ENCODE data around the gene PGAP6.
"Not testable (repeated sequence)": the region's sequence is repeated elsewhere in the genome, so short reads cannot be mapped to it uniquely, and the experiment has no call there.

Gene PGAP6

DNA sequence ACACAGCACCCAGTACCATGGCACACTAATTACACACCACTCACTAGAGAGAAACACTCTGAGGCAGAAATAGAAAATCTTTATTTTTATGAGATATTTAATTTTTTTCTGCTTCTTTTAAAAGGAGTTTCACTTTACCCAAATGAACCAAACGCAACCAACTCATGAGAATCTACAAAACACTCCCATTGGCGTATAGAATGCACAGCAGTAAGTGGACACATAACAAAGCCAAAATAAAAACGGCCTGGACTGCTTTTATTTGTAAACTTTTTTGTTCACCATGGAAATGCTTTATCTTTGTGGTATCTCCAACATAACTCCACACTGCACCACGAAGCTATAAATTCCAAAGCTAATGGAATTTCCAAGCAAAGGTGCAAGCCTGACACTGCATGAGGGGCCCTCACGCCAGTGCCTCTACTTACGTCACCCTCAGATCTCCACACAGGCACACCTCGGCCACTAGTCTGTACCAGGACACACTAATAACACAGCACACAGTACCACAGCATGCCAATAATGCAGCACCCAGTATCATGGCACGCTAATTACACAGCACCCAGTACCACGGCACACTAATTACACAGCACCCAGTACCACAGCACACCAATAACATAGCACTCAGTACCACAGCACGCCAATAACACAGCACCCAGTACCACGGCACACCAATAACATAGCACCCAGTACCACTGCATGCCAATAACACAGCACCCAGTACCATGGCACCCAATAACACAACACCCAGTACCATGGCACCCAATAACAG, 46.7 kb downstream of the PGAP6 start:
- no CpG with 5 or more reads among the region's 11 CpGs for WGBS (ENCODE audit: insufficient coverage, insufficient read length)
- H3K4me3 ChIP-seq (ENCODE audit: low read length); H3K36me3 ChIP-seq (ENCODE audit: control insufficient read depth, insufficient read depth, low read length); H3K4me1 ChIP-seq (ENCODE audit: control insufficient read depth, insufficient read depth, low read length); H3K27me3 ChIP-seq (ENCODE audit: control insufficient read depth, insufficient read depth, low read length); DNase-seq (ENCODE audit: low read depth, low spot score); H3K27ac ChIP-seq (ENCODE audit: low read length); H3K9me3 ChIP-seq (ENCODE audit: control insufficient read depth, insufficient read depth, low read length): not testable (repeated sequence)

DNA sequence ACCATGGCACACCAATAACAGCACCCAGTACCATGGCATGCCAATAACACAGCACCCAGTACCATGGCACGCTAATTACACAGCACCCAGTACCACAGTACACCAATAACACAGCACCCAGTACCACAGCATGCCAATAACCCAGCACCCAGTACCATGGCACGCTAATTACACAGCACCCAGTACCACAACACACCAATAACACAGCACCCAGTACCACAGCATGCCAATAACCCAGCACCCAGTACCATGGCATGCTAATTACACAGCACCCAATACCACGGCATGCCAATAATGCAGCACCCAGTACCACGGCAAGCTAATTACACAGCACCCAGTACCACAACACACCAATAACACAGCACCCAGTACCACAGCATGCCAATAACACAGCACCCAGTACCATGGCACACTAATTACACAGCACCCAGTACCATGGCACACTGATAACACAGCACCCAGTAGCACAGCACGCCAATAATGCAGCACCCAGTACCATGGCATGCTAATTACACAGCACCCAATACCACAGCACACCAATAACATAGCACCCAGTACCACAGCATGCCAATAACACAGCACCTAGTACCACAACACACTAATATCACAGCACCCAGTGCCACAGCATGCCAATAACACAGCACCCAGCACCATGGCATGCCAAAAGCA, 47.5 kb downstream of the PGAP6 start:
- WGBS (ENCODE audit: insufficient coverage, insufficient read length) = no CpG with 5 or more reads among the region's 5 CpGs
- not testable (repeated sequence) for H3K27me3 ChIP-seq (ENCODE audit: control insufficient read depth, insufficient read depth, low read length); H3K36me3 ChIP-seq (ENCODE audit: control insufficient read depth, insufficient read depth, low read length); H3K9me3 ChIP-seq (ENCODE audit: control insufficient read depth, insufficient read depth, low read length); DNase-seq (ENCODE audit: low read depth, low spot score); H3K4me1 ChIP-seq (ENCODE audit: control insufficient read depth, insufficient read depth, low read length); H3K4me3 ChIP-seq (ENCODE audit: low read length); H3K27ac ChIP-seq (ENCODE audit: low read length)

DNA sequence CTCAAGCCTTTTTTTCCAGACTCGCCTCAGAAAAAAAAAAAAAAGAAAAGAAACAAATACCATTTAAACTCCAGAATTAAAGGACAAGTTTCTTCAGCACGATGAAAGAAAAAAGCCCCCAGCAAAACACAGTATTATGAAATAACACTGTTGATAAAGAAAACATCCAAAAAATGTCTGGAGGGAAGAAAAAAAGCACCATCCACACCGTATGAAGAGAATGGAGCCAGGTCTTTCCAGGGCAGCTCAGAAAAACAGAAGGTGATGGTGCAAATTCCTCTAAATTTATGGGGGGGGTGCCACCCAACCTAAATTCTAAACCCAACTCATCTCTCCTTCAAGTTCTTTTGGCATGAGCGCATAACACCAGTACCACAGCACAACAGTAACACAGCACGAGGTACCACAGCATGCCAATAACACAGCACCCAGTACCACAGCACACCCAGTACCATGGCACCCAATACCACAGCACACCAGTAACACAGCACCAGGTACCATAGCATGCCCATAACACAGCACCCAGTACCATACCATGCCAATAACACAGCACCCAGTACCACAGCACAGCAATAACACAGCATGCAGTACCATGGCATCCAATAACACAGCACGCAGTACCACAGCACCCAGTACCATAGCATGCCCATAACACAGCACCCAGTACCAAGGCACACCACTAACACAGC, 48.2 kb downstream of the PGAP6 start:
- no peaks in the 10 kb centered on the region for H3K4me1 ChIP-seq (ENCODE audit: control insufficient read depth, insufficient read depth, low read length)

DNA sequence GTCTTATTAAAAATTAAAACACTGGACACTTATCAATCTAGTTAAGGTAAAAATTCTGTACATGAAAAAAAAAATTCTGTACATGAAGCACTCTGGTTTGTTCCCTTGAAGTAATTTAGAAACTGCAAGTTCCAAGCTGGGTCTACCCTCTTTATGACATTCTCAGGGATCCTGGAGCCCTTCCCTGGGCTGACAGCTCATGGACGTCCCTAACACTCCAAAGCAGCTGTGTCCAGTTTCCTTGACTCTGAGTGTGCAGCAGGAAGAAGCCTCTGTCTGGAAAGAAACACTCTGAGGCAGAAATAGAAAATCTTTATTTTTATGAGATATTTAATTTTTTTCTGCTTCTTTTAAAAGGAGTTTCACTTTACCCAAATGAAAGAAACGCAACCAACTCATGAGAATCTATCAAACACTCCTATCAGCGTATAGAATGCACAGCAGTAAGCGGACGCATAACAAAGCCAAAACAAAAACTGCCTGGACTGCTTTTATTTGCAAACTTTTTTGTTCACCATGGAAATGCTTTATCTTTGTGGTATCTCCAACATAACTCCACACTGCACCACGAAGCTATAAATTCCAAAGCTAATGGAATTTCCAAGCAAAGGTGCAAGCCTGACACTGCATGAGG, 50.5 kb downstream of the PGAP6 start:
- not testable (repeated sequence) for DNase-seq (ENCODE audit: low read depth, low spot score); H3K9me3 ChIP-seq (ENCODE audit: control insufficient read depth, insufficient read depth, low read length); H3K27me3 ChIP-seq (ENCODE audit: control insufficient read depth, insufficient read depth, low read length); H3K4me1 ChIP-seq (ENCODE audit: control insufficient read depth, insufficient read depth, low read length); H3K4me3 ChIP-seq (ENCODE audit: low read length); H3K36me3 ChIP-seq (ENCODE audit: control insufficient read depth, insufficient read depth, low read length); H3K27ac ChIP-seq (ENCODE audit: low read length)
- no CpG with 5 or more reads among the region's 6 CpGs for WGBS (ENCODE audit: insufficient coverage, insufficient read length)

More for the DNA sequence above, 48.2 kb downstream of the PGAP6 start:
- no peak for DNase-seq (ENCODE audit: low read depth, low spot score)
- H3K36me3 ChIP-seq (ENCODE audit: control insufficient read depth, insufficient read depth, low read length) = peaks cover 3% of the 10 kb centered on the region; the same call in 1 of the 2 replicates
- no peak overlapping the region for H3K27ac ChIP-seq (ENCODE audit: low read length)
- no peaks in the 10 kb centered on the region for H3K9me3 ChIP-seq (ENCODE audit: control insufficient read depth, insufficient read depth, low read length)
- H3K4me3 ChIP-seq (ENCODE audit: low read length) = no peak overlapping the region
- H3K27me3 ChIP-seq (ENCODE audit: control insufficient read depth, insufficient read depth, low read length) = no peaks in the 10 kb centered on the region
- WGBS (ENCODE audit: insufficient coverage, insufficient read length) = no CpG with 5 or more reads among the region's 6 CpGs

DNA sequence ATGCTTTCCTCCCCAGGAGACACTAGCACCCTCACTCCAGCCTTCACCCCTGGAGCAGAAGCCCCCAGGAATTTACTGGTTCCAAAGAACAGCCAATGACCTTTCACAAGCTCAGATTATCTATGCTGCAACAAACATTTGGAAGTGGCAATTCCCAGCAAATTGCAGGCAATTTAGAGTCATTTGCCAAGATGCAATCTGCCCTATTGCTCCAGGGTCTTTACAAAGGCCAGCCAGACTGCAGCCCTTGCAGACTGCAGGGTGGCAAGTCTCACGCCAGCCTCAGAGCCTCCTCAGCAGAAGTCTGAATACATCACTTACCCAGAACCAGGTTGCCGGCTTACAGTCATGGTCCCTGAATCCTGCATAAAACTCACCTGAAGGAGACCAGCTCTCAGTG, 51.0 kb downstream of the PGAP6 start:
- no peaks in the 10 kb centered on the region for H3K27me3 ChIP-seq (ENCODE audit: control insufficient read depth, insufficient read depth, low read length)
- H3K9me3 ChIP-seq (ENCODE audit: control insufficient read depth, insufficient read depth, low read length) = no peaks in the 10 kb centered on the region
- no peak overlapping the region for H3K27ac ChIP-seq (ENCODE audit: low read length)
- H3K4me3 ChIP-seq (ENCODE audit: low read length) = no peak overlapping the region
- H3K4me1 ChIP-seq (ENCODE audit: control insufficient read depth, insufficient read depth, low read length) = no peaks in the 10 kb centered on the region
- WGBS (ENCODE audit: insufficient coverage, insufficient read length) = no CpG with 5 or more reads among the region's 2 CpGs
- no peaks in the 10 kb centered on the region for H3K36me3 ChIP-seq (ENCODE audit: control insufficient read depth, insufficient read depth, low read length)
- DNase-seq (ENCODE audit: low read depth, low spot score) = no peak

DNA sequence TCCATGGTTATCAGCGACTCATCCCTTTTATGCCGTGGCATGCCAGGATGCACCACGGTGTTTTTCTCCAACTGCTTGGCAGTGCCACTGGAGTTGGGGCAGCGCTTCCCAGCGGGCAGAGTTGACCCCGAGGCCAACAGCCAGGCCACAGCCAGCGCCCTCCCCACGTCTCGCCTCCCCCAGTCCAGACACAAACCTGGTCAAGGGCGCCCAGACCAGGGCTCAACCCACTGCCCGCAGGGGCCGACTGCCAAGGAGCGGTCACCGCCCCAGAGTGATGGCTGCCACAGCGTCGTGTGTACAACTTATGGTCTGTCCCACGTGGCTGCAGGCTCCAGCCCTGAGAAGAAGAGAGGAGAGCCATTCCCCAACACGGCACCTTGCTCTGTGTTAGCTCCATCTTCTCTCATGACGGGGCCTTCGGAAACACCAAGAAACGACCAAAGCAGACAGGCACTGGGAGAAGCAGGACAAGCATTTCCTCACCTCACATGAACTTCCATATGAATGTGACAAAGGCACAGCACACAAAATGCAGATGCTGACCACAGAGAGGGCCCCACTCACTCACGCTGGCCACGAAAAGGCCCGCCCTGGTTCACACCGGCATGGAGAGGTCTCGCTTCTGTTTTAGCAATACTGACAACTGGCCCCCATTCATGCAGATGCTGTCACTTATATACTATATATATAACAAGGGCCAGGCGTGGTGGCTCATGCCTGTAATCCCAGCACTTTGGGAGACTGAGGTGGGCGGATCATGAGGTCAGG, 56.2 kb downstream of the PGAP6 start:
- Histone ChIP-seq H3K27me3 (ENCODE audit: control insufficient read depth, insufficient read depth, low read length) (no peaks in the 10 kb centered on the region), H3K4me1 (ENCODE audit: control insufficient read depth, insufficient read depth, low read length) (no peaks in the 10 kb centered on the region), H3K36me3 (ENCODE audit: control insufficient read depth, insufficient read depth, low read length) (no peaks in the 10 kb centered on the region), H3K9me3 (ENCODE audit: control insufficient read depth, insufficient read depth, low read length) (no peaks in the 10 kb centered on the region), H3K4me3 (ENCODE audit: low read length) (no peak overlapping the region), H3K27ac (ENCODE audit: low read length) (no peak overlapping the region)
- no CpG with 5 or more reads among the region's 28 CpGs for WGBS (ENCODE audit: insufficient coverage, insufficient read length)
- no peak for DNase-seq (ENCODE audit: low read depth, low spot score)

DNA sequence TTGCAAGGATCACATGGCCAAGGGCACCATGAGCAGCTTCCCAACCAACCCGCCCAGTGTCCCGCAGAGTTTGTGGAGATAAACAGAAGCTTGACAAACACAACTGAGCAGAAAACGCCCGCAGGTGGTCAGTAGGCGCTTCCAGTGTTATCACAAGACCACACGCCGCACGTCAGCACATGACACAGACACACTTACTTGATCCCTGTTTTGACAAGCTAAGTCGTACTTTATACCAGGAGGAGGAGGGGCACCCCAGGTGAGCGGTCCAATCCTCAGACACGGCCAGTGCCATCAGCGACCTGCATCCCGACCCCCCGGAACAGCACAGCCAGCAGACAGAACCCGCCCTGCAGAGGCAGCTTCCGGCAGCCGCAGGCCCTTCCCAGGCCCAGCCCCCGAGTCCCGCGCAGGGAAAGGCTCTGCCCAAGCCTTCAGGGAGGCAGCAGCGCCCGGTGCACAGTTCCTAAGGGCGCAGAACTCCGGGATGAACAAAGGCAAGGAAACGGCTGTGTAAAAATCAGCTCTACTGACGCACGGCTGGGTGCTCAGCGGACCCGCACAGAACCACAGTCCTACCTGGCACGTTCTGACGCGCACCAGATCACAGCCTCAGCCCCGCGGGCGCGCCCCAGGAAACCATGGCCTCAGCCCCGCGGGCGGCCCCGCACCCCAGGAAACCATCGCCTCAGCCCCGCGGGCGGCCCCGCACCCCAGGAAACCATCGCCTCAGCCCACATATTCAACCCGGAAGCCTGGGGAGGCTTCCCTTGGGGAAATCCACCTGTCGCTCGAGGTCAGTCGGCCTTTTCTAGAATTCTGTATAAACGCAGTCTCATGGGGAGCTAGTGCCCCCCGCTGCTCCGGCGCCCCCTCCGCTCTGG, 57.1 kb downstream of the PGAP6 start:
- Histone ChIP-seq H3K27ac (ENCODE audit: low read length) (no peak overlapping the region), H3K4me1 (ENCODE audit: control insufficient read depth, insufficient read depth, low read length) (no peaks in the 10 kb centered on the region), H3K9me3 (ENCODE audit: control insufficient read depth, insufficient read depth, low read length) (no peaks in the 10 kb centered on the region), H3K4me3 (ENCODE audit: low read length) (no peak overlapping the region), H3K36me3 (ENCODE audit: control insufficient read depth, insufficient read depth, low read length) (no peaks in the 10 kb centered on the region), H3K27me3 (ENCODE audit: control insufficient read depth, insufficient read depth, low read length) (no peaks in the 10 kb centered on the region)
- no CpG with 5 or more reads among the region's 55 CpGs for WGBS (ENCODE audit: insufficient coverage, insufficient read length)
- no peak for DNase-seq (ENCODE audit: low read depth, low spot score)

DNA sequence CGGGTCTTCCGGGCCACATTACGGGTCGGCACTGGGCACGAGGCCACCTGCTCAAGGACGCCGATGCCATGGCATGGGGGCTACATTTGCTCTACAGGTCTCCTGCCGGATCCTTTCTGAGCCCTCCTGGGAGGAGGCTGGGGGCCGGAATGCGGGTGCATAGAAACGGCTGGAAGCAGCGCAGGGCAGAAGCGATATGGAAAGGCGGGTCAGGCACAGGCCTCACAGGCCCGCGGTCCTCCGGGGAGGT, 57.7 kb downstream of the PGAP6 start:
- no peak overlapping the region for H3K4me3 ChIP-seq (ENCODE audit: low read length)
- no peak overlapping the region for H3K27ac ChIP-seq (ENCODE audit: low read length)
- no peaks in the 10 kb centered on the region for H3K4me1 ChIP-seq (ENCODE audit: control insufficient read depth, insufficient read depth, low read length)
- no peaks in the 10 kb centered on the region for H3K9me3 ChIP-seq (ENCODE audit: control insufficient read depth, insufficient read depth, low read length)
- H3K36me3 ChIP-seq (ENCODE audit: control insufficient read depth, insufficient read depth, low read length) = no peaks in the 10 kb centered on the region
- no peaks in the 10 kb centered on the region for H3K27me3 ChIP-seq (ENCODE audit: control insufficient read depth, insufficient read depth, low read length)
- DNase-seq (ENCODE audit: low read depth, low spot score) = no peak
- no CpG with 5 or more reads among the region's 17 CpGs for WGBS (ENCODE audit: insufficient coverage, insufficient read length)

DNA sequence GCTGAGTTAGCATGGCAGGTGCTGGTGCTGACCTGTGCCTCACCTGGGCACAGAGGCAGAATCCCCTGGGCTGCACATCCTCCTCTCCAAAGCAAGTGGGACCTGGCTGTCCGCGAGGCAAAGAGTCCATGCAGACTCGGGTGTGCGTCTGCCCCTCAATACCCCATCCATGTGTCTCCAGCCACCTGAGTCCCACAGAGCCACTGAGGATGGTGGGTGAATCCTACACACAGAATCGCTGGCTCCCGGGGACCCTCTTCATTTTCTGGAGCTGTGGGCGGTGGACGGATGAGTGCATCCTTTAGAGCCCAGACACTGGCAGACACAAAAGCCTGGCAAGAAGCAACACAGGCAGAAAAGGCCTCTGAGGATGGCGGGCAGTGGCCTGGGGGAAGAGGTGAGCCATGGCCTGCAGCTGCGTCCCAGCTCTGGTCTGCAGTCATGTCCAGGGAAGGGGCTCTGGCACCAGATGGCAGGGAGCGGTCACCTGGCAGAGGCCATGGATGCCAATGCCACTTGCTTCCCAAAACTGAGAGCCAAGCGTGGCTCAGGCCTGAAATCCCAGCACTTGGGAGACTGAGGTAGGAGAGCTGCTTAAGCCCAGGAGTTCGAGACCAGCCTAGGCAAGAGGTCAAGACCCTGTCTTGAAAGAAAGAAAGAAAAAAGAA, 59.2 kb downstream of the PGAP6 start:
- no peaks in the 10 kb centered on the region for H3K27me3 ChIP-seq (ENCODE audit: control insufficient read depth, insufficient read depth, low read length)
- no CpG with 5 or more reads among the region's 13 CpGs for WGBS (ENCODE audit: insufficient coverage, insufficient read length)
- no peak overlapping the region for H3K27ac ChIP-seq (ENCODE audit: low read length)
- DNase-seq (ENCODE audit: low read depth, low spot score) = no peak
- no peaks in the 10 kb centered on the region for H3K9me3 ChIP-seq (ENCODE audit: control insufficient read depth, insufficient read depth, low read length)
- H3K4me1 ChIP-seq (ENCODE audit: control insufficient read depth, insufficient read depth, low read length) = peaks cover 2% of the 10 kb centered on the region; the same call in 1 of the 2 replicates
- H3K36me3 ChIP-seq (ENCODE audit: control insufficient read depth, insufficient read depth, low read length) = no peaks in the 10 kb centered on the region
- no peak overlapping the region for H3K4me3 ChIP-seq (ENCODE audit: low read length)
